WTC11 (cell line): ENCODE results near the gene COL18A1.

Source experiments
- ATF1 ChIP-seq: sonication (generic); formaldehyde crosslinking; IDR thresholded peaks from 2 replicates; pipeline ENCODE4 v1.8.1; 2023; ENCODE audit warnings: mild to moderate bottlenecking, moderate library complexity, missing genetic modification reagents
- ATF2 ChIP-seq: sonication (generic); formaldehyde crosslinking; IDR thresholded peaks from 2 replicates; pipeline ENCODE4 v1.8.1; 2022; ENCODE audit warnings: low read depth, missing genetic modification reagents, borderline replicate concordance
- CTCF ChIP-seq: fragments of 200-600 bp; IDR thresholded peaks from 2 replicates; pipeline ENCODE4 v1.8.0; 2022; ENCODE audit warnings: antibody characterized with exemption
- ELF4 ChIP-seq: sonication (generic); formaldehyde crosslinking; IDR thresholded peaks from 2 replicates; pipeline ENCODE4 v1.8.1; 2022; ENCODE audit warnings: low read depth, mild to moderate bottlenecking, moderate library complexity, missing genetic modification reagents
- ESRRA ChIP-seq: sonication (generic); formaldehyde crosslinking; IDR thresholded peaks from 2 replicates; pipeline ENCODE4 v1.8.1; 2022; ENCODE audit warnings: mild to moderate bottlenecking, missing genetic modification reagents, borderline replicate concordance
- MAX ChIP-seq: sonication (generic); formaldehyde crosslinking; IDR thresholded peaks from 2 replicates; pipeline ENCODE4 v1.8.0; 2022; ENCODE audit warnings: mild to moderate bottlenecking, missing genetic modification reagents
- SP1 ChIP-seq: sonication (generic); formaldehyde crosslinking; conservative IDR thresholded peaks from 2 replicates; pipeline ENCODE4 v1.8.1; 2022; ENCODE audit warnings: missing genetic modification reagents
- TEAD1 ChIP-seq: sonication (generic); formaldehyde crosslinking; IDR thresholded peaks from 2 replicates; pipeline ENCODE4 v1.8.0; 2022; ENCODE audit warnings: mild to moderate bottlenecking, missing genetic modification reagents
- ZNF232 ChIP-seq: sonication (generic); formaldehyde crosslinking; IDR thresholded peaks from 2 replicates; pipeline ENCODE4 v1.8.0; 2022; ENCODE audit warnings: mild to moderate bottlenecking, missing genetic modification reagents
- TF ChIP-seq, protein P1 (sequence below): sonication (generic); formaldehyde crosslinking; IDR thresholded peaks from 2 replicates; pipeline ENCODE4 v1.8.1; 2023; ENCODE audit warnings: mild to moderate bottlenecking, missing genetic modification reagents
- TF ChIP-seq, protein P2 (sequence below): fragments of 250-450 bp; sonication (Bioruptor Pico); IDR thresholded peaks from 2 replicates; pipeline ENCODE4 v1.9.0; 2021; ENCODE audit warnings: mild to moderate bottlenecking

- TF ChIP-seq, protein P1, sequence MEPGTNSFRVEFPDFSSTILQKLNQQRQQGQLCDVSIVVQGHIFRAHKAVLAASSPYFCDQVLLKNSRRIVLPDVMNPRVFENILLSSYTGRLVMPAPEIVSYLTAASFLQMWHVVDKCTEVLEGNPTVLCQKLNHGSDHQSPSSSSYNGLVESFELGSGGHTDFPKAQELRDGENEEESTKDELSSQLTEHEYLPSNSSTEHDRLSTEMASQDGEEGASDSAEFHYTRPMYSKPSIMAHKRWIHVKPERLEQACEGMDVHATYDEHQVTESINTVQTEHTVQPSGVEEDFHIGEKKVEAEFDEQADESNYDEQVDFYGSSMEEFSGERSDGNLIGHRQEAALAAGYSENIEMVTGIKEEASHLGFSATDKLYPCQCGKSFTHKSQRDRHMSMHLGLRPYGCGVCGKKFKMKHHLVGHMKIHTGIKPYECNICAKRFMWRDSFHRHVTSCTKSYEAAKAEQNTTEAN = no peak
- TF ChIP-seq CTCF (no peak), ATF1 (no peak), SP1 (CRISPR knock-in tag) (no peak), ESRRA (CRISPR knock-in tag) (no peak), ATF2 (CRISPR knock-in tag) (no peak), ELF4 (no peak), ZNF232 (CRISPR knock-in tag) (no peak), MAX (no peak), TEAD1 (CRISPR knock-in tag) (no peak)
- TF ChIP-seq, protein P2, sequence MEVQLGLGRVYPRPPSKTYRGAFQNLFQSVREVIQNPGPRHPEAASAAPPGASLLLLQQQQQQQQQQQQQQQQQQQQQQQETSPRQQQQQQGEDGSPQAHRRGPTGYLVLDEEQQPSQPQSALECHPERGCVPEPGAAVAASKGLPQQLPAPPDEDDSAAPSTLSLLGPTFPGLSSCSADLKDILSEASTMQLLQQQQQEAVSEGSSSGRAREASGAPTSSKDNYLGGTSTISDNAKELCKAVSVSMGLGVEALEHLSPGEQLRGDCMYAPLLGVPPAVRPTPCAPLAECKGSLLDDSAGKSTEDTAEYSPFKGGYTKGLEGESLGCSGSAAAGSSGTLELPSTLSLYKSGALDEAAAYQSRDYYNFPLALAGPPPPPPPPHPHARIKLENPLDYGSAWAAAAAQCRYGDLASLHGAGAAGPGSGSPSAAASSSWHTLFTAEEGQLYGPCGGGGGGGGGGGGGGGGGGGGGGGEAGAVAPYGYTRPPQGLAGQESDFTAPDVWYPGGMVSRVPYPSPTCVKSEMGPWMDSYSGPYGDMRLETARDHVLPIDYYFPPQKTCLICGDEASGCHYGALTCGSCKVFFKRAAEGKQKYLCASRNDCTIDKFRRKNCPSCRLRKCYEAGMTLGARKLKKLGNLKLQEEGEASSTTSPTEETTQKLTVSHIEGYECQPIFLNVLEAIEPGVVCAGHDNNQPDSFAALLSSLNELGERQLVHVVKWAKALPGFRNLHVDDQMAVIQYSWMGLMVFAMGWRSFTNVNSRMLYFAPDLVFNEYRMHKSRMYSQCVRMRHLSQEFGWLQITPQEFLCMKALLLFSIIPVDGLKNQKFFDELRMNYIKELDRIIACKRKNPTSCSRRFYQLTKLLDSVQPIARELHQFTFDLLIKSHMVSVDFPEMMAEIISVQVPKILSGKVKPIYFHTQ (CRISPR knock-in tag) = no peak
These were observed 35.9 kb downstream of the COL18A1 start for GRCh38 chr21:45440736-45441350.
